GM21619 (cell line): ENCODE measurements around the gene SMIM7.

Source experiments
- ATAC-seq: cut with Tn5 transposase; IDR thresholded peaks from one replicate; pipeline ENCODE4 v1.9.1; 2021; ENCODE audit not compliant: unreplicated experiment

SMIM7 gene

GRCh38 chr19:16623576-16623975 is 36.4 kb downstream of the SMIM7 start:
- no peak for ATAC-seq

GRCh38 chr19:16623066-16623465 is 36.9 kb downstream of the SMIM7 start:
- ATAC-seq: no peak

GRCh38 chr19:16621165-16621800 is 38.7 kb downstream of the SMIM7 start:
- no peak for ATAC-seq

GRCh38 chr19:16620584-16620983 is 39.4 kb downstream of the SMIM7 start:
- no peak for ATAC-seq

GRCh38 chr19:16620018-16620417 is 39.9 kb downstream of the SMIM7 start:
- no peak for ATAC-seq

- no peak for ATAC-seq
Observed at GRCh38 chr19:16619457-16619856, 40.5 kb downstream of the SMIM7 start.

- no peak for ATAC-seq
Observed at GRCh38 chr19:16618248-16618647, 41.7 kb downstream of the SMIM7 start.

GRCh38 chr19:16615808-16616207 is 44.1 kb downstream of the SMIM7 start:
- ATAC-seq: no peak

GRCh38 chr19:16614941-16615340 is 45.0 kb downstream of the SMIM7 start:
- ATAC-seq: no peak

GRCh38 chr19:16613841-16614240 is 46.1 kb downstream of the SMIM7 start:
- no peak for ATAC-seq

- no peak for ATAC-seq
Observed at GRCh38 chr19:16612636-16613035, 47.3 kb downstream of the SMIM7 start.

- no peak for ATAC-seq
Observed at GRCh38 chr19:16611121-16611520, 48.8 kb downstream of the SMIM7 start.

- no peak for ATAC-seq
Observed at GRCh38 chr19:16609511-16610200, 50.3 kb downstream of the SMIM7 start.

- ATAC-seq: no peak
Observed at GRCh38 chr19:16608290-16608739, 51.6 kb downstream of the SMIM7 start.

- ATAC-seq: no peak
Observed at GRCh38 chr19:16607819-16608218, 52.1 kb downstream of the SMIM7 start.

GRCh38 chr19:16605553-16605994 is 54.4 kb downstream of the SMIM7 start:
- no peak for ATAC-seq

GRCh38 chr19:16605115-16605514 is 54.8 kb downstream of the SMIM7 start:
- no peak for ATAC-seq

GRCh38 chr19:16604615-16605014 is 55.3 kb downstream of the SMIM7 start:
- no peak for ATAC-seq

GRCh38 chr19:16603090-16603489 is 56.9 kb downstream of the SMIM7 start:
- no peak for ATAC-seq

GRCh38 chr19:16601378-16602052 is 58.4 kb downstream of the SMIM7 start:
- no peak for ATAC-seq

GRCh38 chr19:16600824-16601223 is 59.1 kb downstream of the SMIM7 start:
- no peak for ATAC-seq
